ENCODE measurements around the gene LY9. TPM values are rescaled to one million over a fixed set of nuclear protein-coding genes. Genes with fewer than 3 reads are reported as not detected.

LY9 gene
- total and polyA plus RNA-seq, 9 of the 15 experiments (the other 6 are each of a cell fraction or from before 2014, with no cell fraction given) = not detected

DNA sequence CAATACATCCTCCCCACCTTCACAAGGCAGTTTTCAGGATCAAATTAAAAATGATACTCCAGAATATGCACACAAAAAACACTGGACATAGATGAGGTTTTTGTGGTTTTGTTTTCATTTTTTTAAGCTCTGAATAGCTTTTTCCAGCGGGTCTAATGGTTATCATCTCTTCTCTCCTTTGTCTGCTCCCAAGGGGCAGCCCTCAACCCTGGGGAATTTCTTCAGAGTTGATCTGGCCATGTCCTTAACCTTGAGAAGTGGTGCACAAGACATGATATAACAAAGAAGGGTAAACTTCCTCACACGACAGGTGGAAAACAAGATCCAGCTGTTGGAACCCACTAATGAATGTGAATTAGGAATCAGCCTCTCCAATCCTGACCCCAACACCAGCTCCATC is 68.2 kb downstream of the LY9 start:
- 0 out of 2 replicates have a peak, but pooled peaks cover 2% of the 10 kb centered on the region for H4K20me1 ChIP-seq (replicated peaks; ENCODE audit: control insufficient read depth, insufficient read depth, low read length)
- in situ Hi-C loops (cut with MboI) (no loop called here), intact Hi-C loops (cut with micrococcal nuclease) (no loop called here)
- ATAC-seq = no peak
- no peak overlapping the region for H3K9ac ChIP-seq (ENCODE audit: insufficient read depth in 1 of 2, low read depth in 2 of 2, low read length in 2 of 2)
- H3K27me3 ChIP-seq (ENCODE audit: control insufficient read depth in 2 of 2, insufficient read depth in 2 of 2, low read length in 2 of 2) = peaks cover 4 to 27% of the 10 kb centered on the region in 2 experiments; a peak in 4 of 5 replicates
- no peak overlapping the region for H3K4me2 ChIP-seq (ENCODE audit: insufficient read depth, low read length)
- H2AFZ ChIP-seq (ENCODE audit: low read depth, low read length) = no peak overlapping the region
- FAIRE-seq = no peak
- no peaks in the 10 kb centered on the region for H3K36me3 ChIP-seq (ENCODE audit: control insufficient read depth, insufficient read depth, low read length)
- no peaks in the 10 kb centered on the region for H3K79me2 ChIP-seq (ENCODE audit: control insufficient read depth, insufficient read depth, low read length)
- POLR2A ChIA-PET = interaction anchor here (0.7 to 0.8 kb wide), 2 partner anchors 14 to 28 kb away, joined by 3 to 4 read pairs; no protein-coding TSS in a partner anchor
- no peak for DNase-seq (ENCODE audit: extremely low read depth in 1 of 4, low spot score in 3 of 4)
- no peak overlapping the region for H3K27ac ChIP-seq (ENCODE audit: extremely low read depth, low read depth, low read length)
- H3K9me1 ChIP-seq (ENCODE audit: control insufficient read depth, insufficient read depth, low read length) = no peaks in the 10 kb centered on the region
- WGBS (ENCODE audit: insufficient coverage, low coverage, missing lambda C conversion rate) = 0% methylated on average over 2 of the region's 2 CpGs
- no peaks in the 10 kb centered on the region for H3K9me3 ChIP-seq (replicated peaks; ENCODE audit: control insufficient read depth, insufficient read depth, low read depth, low read length)
- no peaks in the 10 kb centered on the region for H3K4me1 ChIP-seq (replicated peaks in 1 of 2; ENCODE audit: control insufficient read depth in 2 of 2, insufficient read depth in 2 of 2, low read length in 2 of 2)
- CTCF ChIA-PET (ENCODE audit: low intra/inter-chr PET ratio) = no interaction called here
- no peak overlapping the region for H3K4me3 ChIP-seq
- no TSS peak for BruUV-seq (replicated peaks)
- TF ChIP-seq C11orf30 (IDR thresholded peaks at IDR 0.05; ENCODE audit: low read depth) = no peak
- no peak for TF ChIP-seq MXD1 (CRISPR knock-in tag; IDR thresholded peaks at IDR 0.05; ENCODE audit: borderline replicate concordance, poor library complexity, severe bottlenecking)
- TF ChIP-seq FIP1L1 (IDR thresholded peaks at IDR 0.05; ENCODE audit: low read depth, low read length, poor library complexity, severe bottlenecking) = no peak
- TF ChIP-seq ASH1L (IDR thresholded peaks at IDR 0.05; ENCODE audit: borderline replicate concordance, low read depth, partially characterized antibody) = no peak
- no peak for TF ChIP-seq ZNF384 (IDR thresholded peaks at IDR 0.05; ENCODE audit: low read depth, low read length)
- TF ChIP-seq ZNF316 (IDR thresholded peaks at IDR 0.05) = no peak
- TF ChIP-seq ZNF764 (CRISPR knock-in tag; IDR thresholded peaks at IDR 0.05; ENCODE audit: low read depth) = no peak
- no peak for TF ChIP-seq RHOXF2B (CRISPR knock-in tag; conservative IDR thresholded peaks at IDR 0.05)
- no peak for TF ChIP-seq SPI1 (IDR thresholded peaks at IDR 0.05; ENCODE audit: borderline replicate concordance, low read depth, low read length)
- TF ChIP-seq SIRT6 (IDR thresholded peaks at IDR 0.05; ENCODE audit: low read depth, low read length) = no peak
- TF ChIP-seq HDAC3 (IDR thresholded peaks at IDR 0.05; ENCODE audit: borderline replicate concordance, partially characterized antibody) = no peak
- no peak for TF ChIP-seq ZNF124 (CRISPR knock-in tag; IDR thresholded peaks at IDR 0.05)
- TF ChIP-seq TGIF2 (CRISPR knock-in tag; IDR thresholded peaks at IDR 0.05) = no peak
- no peak for TF ChIP-seq IRF2 (CRISPR knock-in tag; IDR thresholded peaks at IDR 0.05)

Measured in K562 (cell line).